LHCN-M2 (cell line): Measurements from ENCODE around the gene KRTAP22-2. TPM values are rescaled to one million over a fixed set of nuclear protein-coding genes. Genes with fewer than 3 reads are reported as not detected.

Experiments
- DNase-seq: peaks from one replicate; pipeline ENCODE4 v3.0.0-alpha.2; 2012; ENCODE audit warnings: low read depth
- polyA plus RNA-seq: library from polyadenylated mRNA; unstranded; fragments of >200 nt; gene quantifications from one replicate; pipeline ENCODE4 v1.2.1, GENCODE V29; 2012; ENCODE audit warnings: missing spikeins
- total RNA-seq: library from RNA; depleted of rRNA; stranded (reverse); fragments of >200 nt; gene quantifications from 2 replicates; pipeline ENCODE4 v1.2.3, GENCODE V29; 2014; rRNA removed

KRTAP22-2 gene
- not detected in 2 replicates for total RNA-seq
- polyA plus RNA-seq: not detected

GRCh38 chr21:30590297-30590696, at the start of gene KRTAP22-2:
Gene KRTAP22-2 (minus strand): TSS chr21:30590397.
- DNase-seq: no peak

- DNase-seq: no peak
These were observed 48.5 kb upstream of the KRTAP22-2 start for GRCh38 chr21:30638686-30639085.

- no peak for DNase-seq
These were observed 44.7 kb upstream of the KRTAP22-2 start, which contains the start of gene KRTAP20-2 for GRCh38 chr21:30634906-30635305. Gene KRTAP20-2 (plus strand): TSS chr21:30635206. CDS start chr21:30635264, 58 bp downstream.

- DNase-seq: no peak
These were observed 39.0 kb upstream of the KRTAP22-2 start for GRCh38 chr21:30629200-30629599.

- DNase-seq: no peak
These were observed 37.9 kb upstream of the KRTAP22-2 start for GRCh38 chr21:30628109-30628508.

GRCh38 chr21:30625449-30626165, 35.4 kb upstream of the KRTAP22-2 start:
- no peak for DNase-seq

GRCh38 chr21:30623362-30623761, 33.2 kb upstream of the KRTAP22-2 start:
- DNase-seq: no peak

GRCh38 chr21:30620522-30620921, 30.3 kb upstream of the KRTAP22-2 start, which contains the start of gene KRTAP20-4:
Gene KRTAP20-4 (plus strand): TSS chr21:30620627.
- DNase-seq: no peak

GRCh38 chr21:30620080-30620479, 29.9 kb upstream of the KRTAP22-2 start:
- DNase-seq: no peak

- DNase-seq: no peak
These were observed 25.9 kb upstream of the KRTAP22-2 start, which contains the start of gene KRTAP20-1 for GRCh38 chr21:30616125-30616524. Gene KRTAP20-1 (plus strand): TSS chr21:30616425. CDS start chr21:30616455, 30 bp downstream.

- no peak for DNase-seq
These were observed 25.0 kb upstream of the KRTAP22-2 start for GRCh38 chr21:30615199-30615598.

- DNase-seq: no peak
These were observed 23.6 kb upstream of the KRTAP22-2 start, which contains the start of gene KRTAP6-1 for GRCh38 chr21:30613836-30614235. Gene KRTAP6-1 (minus strand): TSS chr21:30613930. CDS start chr21:30613904, 26 bp downstream.

- no peak for DNase-seq
These were observed 21.9 kb upstream of the KRTAP22-2 start for GRCh38 chr21:30612132-30612531.

GRCh38 chr21:30605968-30606367, 15.8 kb upstream of the KRTAP22-2 start:
- DNase-seq: no peak

GRCh38 chr21:30600787-30601186, 10.6 kb upstream of the KRTAP22-2 start, which contains the start of gene KRTAP22-1:
Gene KRTAP22-1 (plus strand): TSS chr21:30601087.
- DNase-seq: no peak

GRCh38 chr21:30598802-30599201, 8.6 kb upstream of the KRTAP22-2 start, which contains the start of gene KRTAP6-2:
Gene KRTAP6-2 (minus strand): TSS chr21:30598902. CDS start chr21:30598874, 28 bp downstream.
- no peak for DNase-seq

GRCh38 chr21:30592140-30592539, 1.9 kb upstream of the KRTAP22-2 start, which contains the start of gene KRTAP6-3:
Gene KRTAP6-3 (plus strand): TSS chr21:30592440. CDS start chr21:30592446, 6 bp downstream.
- DNase-seq: no peak

- no peak for DNase-seq
These were observed 7.3 kb downstream of the KRTAP22-2 start for GRCh38 chr21:30582870-30583269.

GRCh38 chr21:30580132-30580531, 10.1 kb downstream of the KRTAP22-2 start:
- DNase-seq: no peak

- DNase-seq: no peak
These were observed 10.9 kb downstream of the KRTAP22-2 start for GRCh38 chr21:30579346-30579745.

- DNase-seq: no peak
These were observed 12.4 kb downstream of the KRTAP22-2 start for GRCh38 chr21:30577766-30578165.

GRCh38 chr21:30567617-30568016, 22.6 kb downstream of the KRTAP22-2 start:
- no peak for DNase-seq

GRCh38 chr21:30563630-30564029, 26.6 kb downstream of the KRTAP22-2 start:
- no peak for DNase-seq
